Epidermal melanocyte (primary cell): ENCODE measurements around the gene MYO16.
A peak's percentile ranks its signal among the peaks of the same experiment; 100 is the strongest.

Experiments
- DNase-seq: peaks from one replicate; pipeline ENCODE4 v3.0.0; 2011; ENCODE audit warnings: low spot score; ENCODE audit not compliant: insufficient read length

Gene MYO16

DNA sequence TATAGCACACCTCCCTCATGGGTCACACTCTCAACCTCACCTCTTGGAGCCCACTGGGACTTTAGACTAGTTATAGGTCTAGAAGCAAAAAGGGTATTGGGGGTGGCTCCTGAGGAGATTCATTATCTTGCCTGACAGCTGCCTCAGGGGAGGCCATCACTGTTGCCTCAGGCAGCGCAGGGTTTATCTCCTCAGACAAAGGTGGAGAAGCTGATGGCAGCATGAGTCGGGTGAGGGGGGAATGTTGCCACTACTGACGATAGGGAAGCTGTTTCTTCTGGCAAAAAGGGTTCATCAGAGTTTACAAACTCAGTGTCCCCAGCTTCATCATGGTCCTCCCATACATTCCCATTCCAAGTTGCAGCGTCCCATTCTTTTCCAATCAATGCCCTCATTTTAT is 594.6 kb downstream of the MYO16 start:
- no peak for DNase-seq

DNA sequence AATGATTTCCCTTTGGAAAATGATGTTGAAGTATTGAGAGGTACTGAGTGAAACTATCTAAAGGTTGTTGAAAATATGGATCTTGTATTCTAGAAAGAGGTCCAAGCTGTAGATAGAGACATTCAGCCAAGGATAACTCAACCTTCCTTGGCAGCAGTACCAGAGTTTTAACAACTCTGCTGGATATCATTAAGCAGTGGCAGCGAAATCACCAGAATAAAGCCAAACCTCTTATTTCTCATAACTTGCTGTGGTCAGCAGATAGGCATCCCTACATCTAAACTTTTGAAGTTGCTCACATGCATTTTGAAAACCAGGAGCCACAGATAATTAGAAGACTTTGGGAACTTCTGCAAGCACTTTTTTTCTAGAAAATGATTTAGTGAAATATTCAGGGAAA is 597.2 kb downstream of the MYO16 start:
- DNase-seq, result no peak

DNA sequence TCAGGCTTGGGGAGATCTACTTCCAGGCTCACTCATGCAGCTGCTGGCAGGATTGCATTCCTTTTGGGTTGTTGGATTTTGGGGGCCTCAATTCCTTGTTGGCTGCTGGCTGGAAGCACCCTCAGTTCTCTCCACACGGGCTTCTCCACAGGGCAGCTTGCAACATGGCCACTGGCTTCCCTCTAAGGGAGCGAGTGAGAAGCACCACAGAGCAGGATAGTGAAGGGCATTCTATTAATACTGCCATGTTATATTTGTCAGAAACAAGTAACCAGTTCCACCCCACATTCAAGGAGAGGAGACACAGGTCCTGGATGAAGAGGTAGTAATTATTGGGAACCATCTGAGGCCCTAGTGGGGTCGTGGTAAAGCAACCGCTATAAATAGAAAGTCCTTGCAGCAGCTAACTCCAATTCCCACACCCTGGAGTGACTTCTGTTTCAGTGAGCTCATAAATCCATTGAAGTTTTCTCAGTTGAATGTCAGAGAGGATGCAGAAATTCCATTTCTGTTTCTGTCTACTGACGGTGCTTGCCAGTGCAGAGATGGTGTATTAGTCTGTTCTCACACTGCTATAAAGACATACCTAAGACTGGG is 598.0 kb downstream of the MYO16 start:
- DNase-seq, result no peak

DNA sequence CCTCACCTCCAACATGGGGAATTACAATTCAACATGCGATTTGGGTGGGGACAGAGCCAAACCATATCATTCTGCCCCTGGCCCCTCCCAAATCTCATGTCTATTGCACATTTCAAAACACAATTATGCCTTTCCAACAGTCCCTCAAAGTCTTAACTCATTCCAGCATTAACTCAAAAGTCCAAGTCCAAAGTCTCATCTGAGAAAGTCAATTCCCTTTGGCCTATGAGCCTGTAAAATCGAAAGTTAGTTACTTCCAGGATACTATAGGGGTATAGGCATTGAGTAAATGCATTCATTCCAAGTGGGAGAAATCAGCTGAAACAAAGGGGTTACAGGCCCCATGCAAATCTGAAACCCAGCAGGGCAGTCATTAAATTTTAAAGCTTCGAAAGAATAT is 598.8 kb downstream of the MYO16 start:
- DNase-seq, result no peak

DNA sequence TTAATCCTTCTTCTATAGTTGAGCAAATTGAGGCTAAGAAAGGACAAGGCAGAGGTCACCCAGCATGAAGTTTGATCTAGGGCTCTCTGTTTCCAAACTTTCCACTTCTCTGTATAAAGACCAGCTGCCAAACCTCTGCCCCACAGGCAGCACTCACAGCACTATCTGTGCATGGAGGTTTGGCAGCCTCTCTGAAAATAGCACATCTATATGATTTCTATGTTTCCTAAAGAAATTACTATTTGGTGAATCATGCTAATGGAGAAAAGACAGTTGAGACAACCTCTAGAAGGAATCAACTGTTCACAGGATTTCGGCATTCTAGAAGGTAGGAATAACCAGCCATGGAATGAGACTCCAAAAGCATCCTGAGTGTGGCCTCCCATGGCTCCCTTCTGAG is 602.5 kb downstream of the MYO16 start:
- DNase-seq, result no peak

DNA sequence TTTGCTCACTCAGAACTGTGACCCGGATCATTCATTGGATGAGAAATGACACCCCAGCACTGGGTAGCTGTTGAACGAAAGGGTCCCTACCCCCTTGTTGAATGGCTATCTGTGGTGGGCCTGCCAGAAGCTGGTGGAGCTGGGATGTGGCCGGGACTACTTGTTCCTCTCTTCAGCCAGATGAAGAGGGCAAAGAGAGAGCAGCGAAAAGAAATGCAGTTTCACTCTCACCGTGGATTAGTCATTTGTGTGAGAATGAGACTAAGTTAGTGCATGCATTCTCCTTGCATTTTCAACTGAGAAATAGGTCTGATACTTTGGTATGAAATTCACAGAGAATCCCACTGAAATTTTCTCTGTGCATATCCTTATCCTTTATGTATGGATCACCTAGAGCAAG is 603.9 kb downstream of the MYO16 start:
- DNase-seq, result no peak

DNA sequence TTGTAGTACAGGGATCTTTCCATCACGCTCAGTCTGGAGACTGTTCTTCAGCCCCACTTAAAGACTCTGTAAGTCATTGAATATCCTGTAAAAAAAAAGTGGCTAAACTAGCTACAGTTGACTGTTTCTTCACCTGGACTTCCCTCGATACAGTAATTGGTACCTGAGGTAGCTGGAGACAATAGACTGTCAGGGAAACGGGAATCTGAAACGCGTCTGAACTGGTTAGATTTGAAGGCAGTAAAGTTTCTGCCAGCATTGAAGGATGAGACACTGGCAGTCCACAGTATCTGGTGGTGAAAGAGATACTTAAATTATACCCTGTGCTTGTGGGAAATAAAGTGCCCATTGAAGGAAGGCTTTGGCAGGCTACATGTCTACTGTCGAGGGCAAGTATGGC is 606.5 kb downstream of the MYO16 start:
- DNase-seq, result no peak

DNA sequence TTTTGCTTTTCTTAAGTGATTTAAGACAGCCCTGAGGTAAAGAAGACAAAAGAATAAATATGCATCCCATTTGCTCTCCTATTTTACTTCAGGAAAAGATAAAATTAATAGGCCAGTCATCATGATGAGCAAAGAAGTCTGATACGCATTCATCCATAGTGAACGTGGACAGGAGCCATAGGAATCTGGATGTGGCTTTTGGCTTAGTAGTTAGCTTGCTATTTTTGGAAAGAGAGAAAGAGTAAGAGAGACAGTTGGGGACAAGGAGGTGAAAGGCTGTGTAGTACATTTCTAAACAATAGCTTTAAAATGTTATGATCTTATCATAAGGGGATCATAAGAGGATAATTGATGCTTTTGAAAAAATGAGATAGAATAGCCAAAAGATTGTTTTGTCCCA is 611.7 kb downstream of the MYO16 start:
- DNase-seq, result no peak

DNA sequence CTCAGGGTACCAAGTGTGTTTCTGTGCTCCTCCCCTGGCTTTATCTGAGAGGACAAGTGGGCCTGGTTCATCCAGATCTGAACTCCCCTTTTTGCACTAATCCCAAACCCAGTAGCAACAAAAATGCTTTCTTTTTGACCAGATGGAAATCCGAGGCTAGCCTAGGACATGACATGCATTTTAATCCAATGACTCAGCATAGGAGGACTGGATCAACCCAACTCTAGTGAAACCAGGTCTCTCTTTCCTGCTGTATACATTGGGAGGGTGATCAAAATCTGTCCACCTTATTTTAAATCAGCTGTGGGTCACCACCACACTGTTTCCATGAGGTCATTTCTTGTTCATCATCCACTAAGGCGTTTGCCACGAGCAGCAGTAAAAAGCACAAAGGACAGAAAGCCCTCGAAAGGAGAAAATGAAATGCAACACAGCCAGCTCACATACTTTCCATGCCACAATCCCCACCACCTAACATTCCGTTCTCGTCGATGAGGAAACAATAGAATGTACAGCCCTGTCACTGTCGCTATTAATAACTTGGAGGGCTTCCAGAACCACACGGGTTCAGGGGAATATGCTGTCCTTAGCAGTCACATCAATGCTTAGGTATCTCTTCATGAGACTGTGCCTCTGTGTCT is 614.0 kb downstream of the MYO16 start:
- DNase-seq, result peak; percentile 36

DNA sequence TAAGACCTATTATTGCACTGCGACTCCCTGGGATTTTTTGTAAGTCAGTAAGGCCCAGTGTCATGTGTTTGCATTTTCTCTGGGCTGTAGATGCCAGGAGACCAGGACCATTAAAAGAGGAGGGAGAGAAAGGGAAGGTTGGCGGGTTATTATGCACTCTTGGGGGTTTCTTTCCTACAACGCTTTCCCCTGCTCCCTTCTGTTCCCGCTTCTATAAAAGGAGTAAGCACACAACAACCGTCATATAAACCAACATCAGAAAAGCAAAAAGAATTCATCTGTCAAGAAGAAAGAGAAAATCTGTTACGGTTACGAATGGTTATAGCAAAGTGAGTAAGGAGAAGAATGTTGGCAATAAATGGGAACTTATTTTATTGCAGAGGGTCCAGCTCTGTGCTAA is 615.2 kb downstream of the MYO16 start:
- DNase-seq, result no peak

DNA sequence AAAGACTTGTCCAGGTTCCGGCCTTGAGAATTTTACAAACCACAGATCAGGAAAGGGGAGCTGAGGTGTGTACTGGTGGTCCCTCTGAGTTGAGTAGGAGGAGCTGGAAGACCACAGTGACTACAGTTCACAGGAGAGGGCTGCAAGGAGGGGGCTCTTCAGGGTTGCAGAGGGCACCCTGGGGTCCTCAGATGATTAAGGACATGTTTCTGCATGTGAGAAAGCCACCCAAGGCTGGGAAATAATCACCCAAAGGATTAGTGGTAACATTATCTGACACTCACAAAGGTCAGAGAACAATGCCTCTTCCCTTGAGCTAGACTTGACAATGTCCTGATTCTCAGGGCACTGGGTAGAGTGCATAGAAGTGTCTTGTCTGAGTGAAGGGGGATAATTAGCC is 616.6 kb downstream of the MYO16 start:
- DNase-seq, result no peak

DNA sequence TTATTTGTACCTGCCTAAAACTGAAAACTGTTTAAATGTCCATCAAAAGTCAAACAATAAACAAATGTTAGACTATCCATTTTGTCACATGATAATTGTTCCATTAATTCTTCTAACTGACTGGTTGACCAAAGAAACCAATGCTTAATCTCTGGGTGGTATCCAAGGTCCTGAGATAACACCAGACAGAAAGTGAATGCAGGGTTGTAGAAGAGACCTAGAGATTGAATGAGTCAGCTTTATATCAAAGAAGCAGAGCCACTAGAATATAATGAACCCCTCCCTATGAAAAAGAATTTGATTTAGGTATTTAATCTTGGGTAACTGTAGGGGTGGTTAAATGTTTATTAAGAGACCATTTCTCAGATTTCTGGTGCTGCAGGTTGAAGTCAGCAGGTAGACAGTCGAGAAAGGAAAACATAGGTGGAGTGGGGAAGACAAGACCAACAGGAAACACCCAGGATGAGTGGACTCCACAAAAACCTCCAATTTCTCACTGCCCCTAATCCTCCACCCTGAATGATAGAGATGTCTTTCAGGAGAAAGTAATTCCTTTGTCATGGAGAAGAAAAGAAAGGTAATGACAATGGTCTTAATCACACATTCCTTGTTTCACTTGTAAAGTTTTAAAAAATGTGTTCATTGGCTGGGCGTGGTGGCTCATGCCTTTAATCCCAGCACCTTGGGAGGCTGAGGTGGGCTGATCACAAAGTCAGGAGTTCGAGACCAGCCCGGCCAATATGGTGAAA is 620.5 kb downstream of the MYO16 start:
- DNase-seq, result no peak

DNA sequence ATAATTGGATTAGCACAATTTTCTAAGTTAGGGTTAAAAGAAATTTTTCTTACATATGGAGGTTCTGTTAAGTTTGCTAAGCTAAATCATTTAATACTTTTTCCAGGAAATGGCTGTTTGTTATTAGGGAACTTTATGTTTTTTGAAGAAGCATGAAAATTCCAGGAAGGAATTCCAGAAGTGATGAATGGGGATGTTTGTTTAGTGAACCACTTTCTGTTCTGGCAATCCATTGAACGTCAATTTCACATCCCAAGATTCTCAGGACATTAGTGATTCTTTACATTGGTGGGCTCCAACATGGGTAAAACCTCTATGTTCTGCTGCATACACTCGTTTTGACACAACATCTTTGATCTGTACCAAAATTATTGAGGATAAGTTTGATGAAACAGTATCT is 622.5 kb downstream of the MYO16 start:
- no peak for DNase-seq

DNA sequence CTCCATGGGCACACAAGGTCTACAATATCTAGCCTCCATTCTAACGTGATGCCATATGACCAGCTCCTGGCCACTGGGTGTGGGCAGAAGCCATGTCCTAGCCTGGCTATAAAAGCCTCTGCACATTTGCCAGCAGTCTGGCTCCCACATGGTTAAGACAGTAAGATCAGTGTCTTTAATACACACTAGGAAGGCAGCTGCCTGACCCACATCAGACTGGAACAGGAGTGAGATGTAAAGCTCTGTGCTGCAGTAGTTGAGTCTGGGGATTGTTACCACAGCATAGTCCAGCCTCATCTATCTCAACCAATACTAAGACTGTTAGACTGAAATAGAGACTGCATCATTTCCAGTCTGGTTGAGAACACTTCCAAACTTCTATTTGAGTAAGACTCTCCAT is 623.9 kb downstream of the MYO16 start:
- DNase-seq, result no peak

DNA sequence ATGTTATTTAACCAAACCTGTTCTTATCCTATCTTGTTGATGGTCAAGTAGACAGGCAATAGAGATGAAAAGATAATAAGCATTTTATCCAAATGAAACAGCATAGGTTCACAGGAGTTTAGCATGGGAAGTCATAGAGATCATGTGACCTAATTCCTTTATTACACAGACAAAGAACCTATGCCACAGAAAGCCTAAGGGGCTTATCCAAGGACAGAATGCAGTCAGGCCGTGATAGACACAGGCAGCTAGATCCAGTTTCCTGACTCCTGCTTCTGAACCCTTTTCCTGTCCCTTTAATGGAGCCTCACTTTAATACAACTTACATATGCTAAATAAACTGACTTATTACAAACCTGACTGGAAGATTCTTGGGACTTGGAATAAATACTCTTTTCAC is 624.9 kb downstream of the MYO16 start:
- no peak for DNase-seq

DNA sequence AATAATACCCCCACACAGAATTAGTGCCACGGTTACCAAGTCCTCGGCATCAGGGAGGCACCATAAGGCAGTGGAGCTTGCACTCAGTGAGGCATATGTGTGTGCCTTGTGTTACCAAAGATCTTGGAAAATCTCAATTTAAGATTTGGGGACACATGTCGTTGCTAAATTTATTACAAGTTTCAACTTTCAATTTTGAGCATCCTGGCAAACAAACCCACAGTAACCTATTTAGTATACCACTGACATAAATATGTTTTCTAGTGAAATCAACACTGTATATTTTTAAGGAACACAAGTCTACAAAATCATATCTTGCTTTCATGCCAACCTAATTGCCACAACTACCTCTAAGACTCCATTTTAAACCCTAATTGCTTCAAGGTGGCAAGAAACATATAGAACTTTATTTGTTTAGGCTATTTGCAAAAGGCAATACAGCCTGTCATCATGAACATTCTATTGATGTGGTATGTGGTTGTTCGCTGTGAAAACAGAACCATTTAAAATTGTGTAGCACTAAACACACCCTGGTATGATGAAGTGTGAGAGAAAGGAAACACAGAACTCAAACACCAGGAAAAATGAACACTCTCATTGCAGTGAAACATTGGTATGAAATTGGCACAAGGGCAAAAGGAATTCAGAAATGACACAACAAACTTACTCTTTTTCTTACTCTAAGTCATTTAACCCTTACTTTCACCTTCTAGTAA is 625.9 kb downstream of the MYO16 start:
- no peak for DNase-seq

DNA sequence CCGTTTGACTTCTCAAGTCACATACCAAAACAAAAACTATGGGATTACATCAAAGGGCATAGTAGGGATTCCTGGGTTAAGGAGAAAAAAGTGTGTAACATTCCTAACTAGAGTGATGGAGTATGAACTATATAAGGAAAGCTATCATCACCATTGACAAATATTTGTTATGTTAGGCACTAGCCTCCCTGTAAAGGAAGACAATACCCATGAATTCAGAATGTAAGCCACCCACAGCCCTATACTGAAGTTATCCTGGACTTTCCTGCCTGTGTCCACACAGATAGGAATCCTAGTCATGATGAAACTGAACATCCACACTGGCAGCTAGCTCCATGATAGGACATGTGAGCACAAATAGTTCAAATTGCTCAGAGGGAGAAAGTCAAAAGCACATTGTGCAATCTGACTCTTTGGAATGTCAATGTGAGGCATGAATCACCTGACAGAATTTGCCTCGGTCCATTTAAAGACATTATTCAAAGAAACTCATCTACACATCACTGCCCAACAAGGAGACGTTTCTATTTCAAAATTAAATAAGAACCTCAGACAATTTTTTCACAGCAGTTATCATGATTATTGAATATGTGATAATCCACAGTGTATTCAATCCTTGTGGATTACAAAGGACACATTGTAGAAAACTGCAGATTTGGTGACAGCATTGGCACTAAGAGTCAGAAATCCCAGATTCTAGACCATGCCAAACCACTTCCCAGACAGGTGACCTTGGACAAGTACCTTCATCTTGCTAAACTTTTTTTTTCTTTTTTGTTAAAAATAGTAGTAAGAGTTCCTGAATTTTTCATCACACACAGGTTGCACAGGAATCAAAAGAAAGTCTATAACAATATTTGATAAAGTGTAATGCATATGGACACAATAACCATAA is 627.7 kb downstream of the MYO16 start:
- no peak for DNase-seq
